ENCODE data around the gene IL10RB.

The IL10RB gene

DNA sequence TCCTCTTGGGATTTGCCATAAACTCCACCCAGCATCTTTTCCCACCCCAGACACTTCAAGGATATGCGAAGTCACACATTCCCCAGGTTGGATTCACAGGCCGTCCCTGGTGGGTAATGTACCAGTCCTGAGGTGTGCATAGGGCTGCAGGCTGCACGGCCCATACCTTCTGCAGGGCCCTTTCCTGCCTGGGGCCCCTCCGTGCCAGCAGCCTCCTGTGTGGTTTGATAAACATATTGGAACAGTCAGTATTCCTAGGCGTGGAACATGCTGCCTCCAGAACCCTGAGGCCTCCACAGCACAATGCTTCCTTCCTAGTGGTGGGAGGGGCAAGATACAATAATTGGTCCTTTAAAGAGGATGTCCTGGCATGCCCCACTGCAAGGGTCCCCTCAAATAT is 26.6 kb downstream of the IL10RB start:
- Histone ChIP-seq H3K27ac (ENCODE audit: low read length) (no peak overlapping the region), H3K4me2 (ENCODE audit: insufficient read depth, low read length) (no peak overlapping the region), H3K36me3 (ENCODE audit: insufficient read depth, low read length) (peaks cover 56% of the 10 kb centered on the region), H4K20me1 (ENCODE audit: insufficient read depth, low read length) (no peaks in the 10 kb centered on the region; the same call in 1 of the 2 replicates), H3K27me3 (ENCODE audit: insufficient read depth, low read length, poor library complexity) (no peaks in the 10 kb centered on the region), H3K9me3 (ENCODE audit: insufficient read depth, low read length, severe bottlenecking) (no peaks in the 10 kb centered on the region), H3K9ac (ENCODE audit: low read depth, low read length) (no peak overlapping the region), H2AFZ (ENCODE audit: low read depth, low read length) (no peak overlapping the region), H3K4me3 (ENCODE audit: low read depth in 1 of 2, low read length in 2 of 2) (no peak overlapping the region), H3K79me2 (ENCODE audit: insufficient read depth, low read length) (no peaks in the 10 kb centered on the region), H3K4me1 (ENCODE audit: insufficient read depth, low read length) (no peaks in the 10 kb centered on the region)
- no peak for ATAC-seq (ENCODE audit: insufficient read depth, low read depth)
- no peak for TF ChIP-seq CTCF (IDR thresholded peaks at IDR 0.05; ENCODE audit: borderline replicate concordance, extremely low read depth, low read length, poor library complexity, severe bottlenecking)
- no peak for DNase-seq

GRCh38 chr21:33293136-33293535 is 27.0 kb downstream of the IL10RB start:
- ATAC-seq (ENCODE audit: insufficient read depth, low read depth) = no peak
- H3K4me2 ChIP-seq (ENCODE audit: insufficient read depth, low read length) = no peak overlapping the region
- no peaks in the 10 kb centered on the region for H3K79me2 ChIP-seq (ENCODE audit: insufficient read depth, low read length)
- H3K27me3 ChIP-seq (ENCODE audit: insufficient read depth, low read length, poor library complexity) = no peaks in the 10 kb centered on the region
- no peak overlapping the region for H3K27ac ChIP-seq (ENCODE audit: low read length)
- no peaks in the 10 kb centered on the region for H3K4me1 ChIP-seq (ENCODE audit: insufficient read depth, low read length)
- H3K36me3 ChIP-seq (ENCODE audit: insufficient read depth, low read length) = peaks cover 52% of the 10 kb centered on the region
- H3K4me3 ChIP-seq (ENCODE audit: low read depth in 1 of 2, low read length in 2 of 2) = no peak overlapping the region
- no peak overlapping the region for H3K9ac ChIP-seq (ENCODE audit: low read depth, low read length)
- TF ChIP-seq EZH2 (IDR thresholded peaks at IDR 0.05; ENCODE audit: borderline replicate concordance, low read depth, low read length, severe bottlenecking) (no peak), CTCF (IDR thresholded peaks at IDR 0.05; ENCODE audit: borderline replicate concordance, extremely low read depth, low read length, poor library complexity, severe bottlenecking) (no peak)
- no peaks in the 10 kb centered on the region; the same call in 1 of the 2 replicates for H4K20me1 ChIP-seq (ENCODE audit: insufficient read depth, low read length)
- DNase-seq = no peak
- H3K9me3 ChIP-seq (ENCODE audit: insufficient read depth, low read length, severe bottlenecking) = no peaks in the 10 kb centered on the region
- H2AFZ ChIP-seq (ENCODE audit: low read depth, low read length) = no peak overlapping the region

DNA sequence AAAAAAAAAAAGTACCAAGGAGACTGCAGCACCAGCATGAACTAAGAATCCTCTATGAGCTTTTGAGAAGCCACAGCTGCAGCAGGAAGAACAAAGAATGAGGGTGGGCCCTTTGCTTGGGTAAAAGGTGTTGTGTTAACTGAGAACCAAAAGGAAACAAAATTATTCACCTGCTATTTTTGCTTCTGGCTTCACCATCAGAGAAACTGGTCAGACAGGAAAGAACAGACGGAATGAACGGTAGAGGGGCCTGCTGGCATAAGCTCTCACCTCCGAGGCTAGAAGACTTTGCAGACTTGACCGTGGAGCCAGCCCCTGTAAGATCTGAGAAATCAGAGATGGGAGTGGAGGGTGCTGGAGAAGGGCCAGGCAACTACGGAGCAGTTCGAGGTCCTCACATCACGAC is 27.6 kb downstream of the IL10RB start:
- Histone ChIP-seq H3K79me2 (ENCODE audit: insufficient read depth, low read length) (no peaks in the 10 kb centered on the region), H4K20me1 (ENCODE audit: insufficient read depth, low read length) (no peaks in the 10 kb centered on the region; the same call in 1 of the 2 replicates), H3K4me1 (ENCODE audit: insufficient read depth, low read length) (peaks cover 2% of the 10 kb centered on the region), H3K4me3 (ENCODE audit: low read depth in 1 of 2, low read length in 2 of 2) (no peak overlapping the region), H3K9ac (ENCODE audit: low read depth, low read length) (no peak overlapping the region), H3K27me3 (ENCODE audit: insufficient read depth, low read length, poor library complexity) (no peaks in the 10 kb centered on the region), H3K27ac (ENCODE audit: low read length) (no peak overlapping the region), H3K4me2 (ENCODE audit: insufficient read depth, low read length) (no peak overlapping the region), H2AFZ (ENCODE audit: low read depth, low read length) (no peak overlapping the region), H3K36me3 (ENCODE audit: insufficient read depth, low read length) (peaks cover 46% of the 10 kb centered on the region), H3K9me3 (ENCODE audit: insufficient read depth, low read length, severe bottlenecking) (no peaks in the 10 kb centered on the region)
- DNase-seq (no peak), ATAC-seq (ENCODE audit: insufficient read depth, low read depth) (no peak)
- no peak for TF ChIP-seq EZH2 (IDR thresholded peaks at IDR 0.05; ENCODE audit: borderline replicate concordance, low read depth, low read length, severe bottlenecking)
- TF ChIP-seq CTCF (IDR thresholded peaks at IDR 0.05; ENCODE audit: borderline replicate concordance, extremely low read depth, low read length, poor library complexity, severe bottlenecking) = no peak

DNA sequence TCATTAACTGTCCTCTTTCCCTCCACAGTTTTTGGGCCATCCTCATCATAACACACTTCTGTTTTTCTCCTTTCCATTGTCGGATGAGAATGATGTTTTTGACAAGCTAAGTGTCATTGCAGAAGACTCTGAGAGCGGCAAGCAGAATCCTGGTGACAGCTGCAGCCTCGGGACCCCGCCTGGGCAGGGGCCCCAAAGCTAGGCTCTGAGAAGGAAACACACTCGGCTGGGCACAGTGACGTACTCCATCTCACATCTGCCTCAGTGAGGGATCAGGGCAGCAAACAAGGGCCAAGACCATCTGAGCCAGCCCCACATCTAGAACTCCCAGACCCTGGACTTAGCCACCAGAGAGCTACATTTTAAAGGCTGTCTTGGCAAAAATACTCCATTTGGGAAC is 30.0 kb downstream of the IL10RB start:
- Histone ChIP-seq H3K4me1 (ENCODE audit: insufficient read depth, low read length) (peaks cover 23% of the 10 kb centered on the region), H2AFZ (ENCODE audit: low read depth, low read length) (no peak overlapping the region)

More for the DNA sequence above, 30.0 kb downstream of the IL10RB start:
- Histone ChIP-seq H3K4me3 (ENCODE audit: low read depth in 1 of 2, low read length in 2 of 2) (no peak overlapping the region), H3K36me3 (ENCODE audit: insufficient read depth, low read length) (peaks cover 33% of the 10 kb centered on the region), H3K4me2 (ENCODE audit: insufficient read depth, low read length) (no peak overlapping the region), H3K79me2 (ENCODE audit: insufficient read depth, low read length) (no peaks in the 10 kb centered on the region), H3K9me3 (ENCODE audit: insufficient read depth, low read length, severe bottlenecking) (no peaks in the 10 kb centered on the region), H3K27ac (ENCODE audit: low read length) (no peak overlapping the region), H4K20me1 (ENCODE audit: insufficient read depth, low read length) (no peaks in the 10 kb centered on the region; the same call in 1 of the 2 replicates), H3K27me3 (ENCODE audit: insufficient read depth, low read length, poor library complexity) (no peaks in the 10 kb centered on the region), H3K9ac (ENCODE audit: low read depth, low read length) (no peak overlapping the region)
- TF ChIP-seq EZH2 (IDR thresholded peaks at IDR 0.05; ENCODE audit: borderline replicate concordance, low read depth, low read length, severe bottlenecking) (no peak), CTCF (IDR thresholded peaks at IDR 0.05; ENCODE audit: borderline replicate concordance, extremely low read depth, low read length, poor library complexity, severe bottlenecking) (no peak)
- no peak for ATAC-seq (ENCODE audit: insufficient read depth, low read depth)
- DNase-seq = no peak

All from DND-41 (cell line).